NOMO-1 treated with DMSO at 0.1 percent for 48 hours (cell line): ENCODE measurements around the gene ATM.

Experiments
- DNase-seq: peaks from one replicate; lab custom pipeline; 2025; ENCODE audit not compliant: unreplicated experiment; lab: John Stamatoyannopoulos, UW

ATM gene

GRCh38 chr11:108220721-108221336 is 2.0 kb upstream of the ATM start:
- no peak for DNase-seq

- no peak for DNase-seq
Observed at GRCh38 chr11:108221371-108221770, 1.5 kb upstream of the ATM start.

GRCh38 chr11:108221911-108222573 is 825 bp upstream of the ATM start:
- no peak for DNase-seq

- peak; percentile 31 for DNase-seq
Observed at GRCh38 chr11:108223348-108224149, 682 bp downstream of the ATM start.

- peak; percentile 31 for DNase-seq
Observed at GRCh38 chr11:108224366-108224765, 1.5 kb downstream of the ATM start.

- DNase-seq, result peak; percentile 76
Observed at GRCh38 chr11:108224911-108225786, 2.3 kb downstream of the ATM start.

GRCh38 chr11:108226036-108226435 is 3.2 kb downstream of the ATM start:
- no peak for DNase-seq

- DNase-seq, result no peak
Observed at GRCh38 chr11:108228251-108228650, 5.4 kb downstream of the ATM start.

- DNase-seq, result no peak
Observed at GRCh38 chr11:108233277-108233945, 10.5 kb downstream of the ATM start.

- DNase-seq, result no peak
Observed at GRCh38 chr11:108235192-108235591, 12.3 kb downstream of the ATM start.

GRCh38 chr11:108235633-108236032 is 12.8 kb downstream of the ATM start:
- no peak for DNase-seq

- no peak for DNase-seq
Observed at GRCh38 chr11:108237058-108237481, 14.2 kb downstream of the ATM start.

- DNase-seq, result no peak
Observed at GRCh38 chr11:108239076-108239475, 16.2 kb downstream of the ATM start.

- no peak for DNase-seq
Observed at GRCh38 chr11:108241330-108242037, 18.6 kb downstream of the ATM start.

GRCh38 chr11:108242422-108242821 is 19.6 kb downstream of the ATM start:
- no peak for DNase-seq

GRCh38 chr11:108246308-108246707 is 23.4 kb downstream of the ATM start:
- DNase-seq, result no peak

GRCh38 chr11:108246885-108247284 is 24.0 kb downstream of the ATM start:
- DNase-seq, result no peak

GRCh38 chr11:108253176-108253575 is 30.3 kb downstream of the ATM start:
- DNase-seq, result no peak

- no peak for DNase-seq
Observed at GRCh38 chr11:108269583-108269982, 46.7 kb downstream of the ATM start.
